Astrocyte (in vitro differentiated cells and primary cell): ENCODE data around the gene PCYT1B. TPM values are rescaled to one million over a fixed set of nuclear protein-coding genes. Genes with fewer than 3 reads are reported as not detected.
A peak's percentile ranks its signal among the peaks of the same experiment; 100 is the strongest.

Experiments
- DNase-seq: peaks from one replicate; pipeline ENCODE4 v3.0.0-alpha.2; 2010; ENCODE audit warnings: low read depth
- FAIRE-seq: peaks from 2 replicates; lab custom pipeline; 2011; peaks lifted over from hg19 to GRCh38; lab: Jason Lieb, UNC
- H2AFZ ChIP-seq: 2 replicates; pipeline ENCODE4 v1.6.0; 2012; ENCODE audit warnings: low read depth, low read length, inconsistent platforms
- H3K27ac ChIP-seq: 2 replicates; pipeline ENCODE4 v1.5.1; 2011; ENCODE audit warnings: low read depth, low read length, inconsistent platforms
- H3K27me3 ChIP-seq: 2 replicates; pipeline ENCODE4 v1.6.0; 2011; ENCODE audit warnings: low read length, inconsistent platforms; ENCODE audit not compliant: insufficient read depth
- H3K36me3 ChIP-seq: 2 replicates; pipeline ENCODE4 v1.5.1; 2011; ENCODE audit warnings: low read length, inconsistent platforms; ENCODE audit not compliant: insufficient read depth
- H3K4me1 ChIP-seq: 2 replicates; pipeline ENCODE4 v1.5.1; 2011; ENCODE audit warnings: low read length, inconsistent platforms; ENCODE audit not compliant: insufficient read depth
- H3K4me2 ChIP-seq: 2 replicates; pipeline ENCODE4 v1.6.0; 2012; ENCODE audit warnings: low read length, inconsistent platforms
- H3K4me3 ChIP-seq: 2 replicates; pipeline ENCODE4 v1.5.1; 2011; ENCODE audit warnings: low read depth, mild to moderate bottlenecking, low read length, inconsistent platforms; ENCODE audit not compliant: insufficient read depth
- H3K79me2 ChIP-seq: 2 replicates; pipeline ENCODE4 v1.6.0; 2012; ENCODE audit warnings: mild to moderate bottlenecking, low read length, inconsistent platforms; ENCODE audit not compliant: insufficient read depth
- H3K9ac ChIP-seq: 2 replicates; pipeline ENCODE4 v1.6.0; 2012; ENCODE audit warnings: mild to moderate bottlenecking, low read length, inconsistent platforms
- H3K9me3 ChIP-seq: 2 replicates; pipeline ENCODE4 v1.5.1; 2012; ENCODE audit warnings: low read depth, mild to moderate bottlenecking, low read length, inconsistent platforms; ENCODE audit not compliant: insufficient read depth
- H4K20me1 ChIP-seq: 2 replicates; pipeline ENCODE4 v1.6.0; 2012; ENCODE audit warnings: low read length, inconsistent platforms; ENCODE audit not compliant: insufficient read depth
- H3K27ac Mint-ChIP-seq: one replicate; pipeline ENCODE4 v1.8.0; 2021; ENCODE audit warnings: mild to moderate bottlenecking, mixed read lengths; ENCODE audit not compliant: unreplicated experiment
- H3K27me3 Mint-ChIP-seq: one replicate; pipeline ENCODE4 v1.8.0; 2021; ENCODE audit warnings: low read depth, mixed read lengths; ENCODE audit not compliant: unreplicated experiment
- H3K36me3 Mint-ChIP-seq: one replicate; pipeline ENCODE4 v1.8.0; 2021; ENCODE audit warnings: low read depth, mixed read lengths; ENCODE audit not compliant: unreplicated experiment
- H3K4me1 Mint-ChIP-seq: one replicate; pipeline ENCODE4 v1.8.0; 2021; ENCODE audit warnings: low read depth, mixed read lengths; ENCODE audit not compliant: unreplicated experiment
- H3K4me3 Mint-ChIP-seq: one replicate; pipeline ENCODE4 v1.8.0; 2021; ENCODE audit warnings: mild to moderate bottlenecking, moderate library complexity, mixed read lengths; ENCODE audit not compliant: unreplicated experiment
- H3K9me3 Mint-ChIP-seq: one replicate; pipeline ENCODE4 v1.8.0; 2021; ENCODE audit warnings: mild to moderate bottlenecking, mixed read lengths; ENCODE audit not compliant: unreplicated experiment
- EZH2 ChIP-seq: IDR thresholded peaks from 2 replicates; pipeline ENCODE4 v1.6.1; 2012; ENCODE audit warnings: mild to moderate bottlenecking, low read length, inconsistent platforms; ENCODE audit not compliant: insufficient read depth
- total RNA-seq: library from RNA; stranded (reverse); gene quantifications from 2 replicates; pipeline ENCODE4 v1.2.1, GENCODE V29; 2021
- TF ChIP-seq, protein P1 (sequence below): IDR thresholded peaks from 2 replicates; pipeline ENCODE4 v1.5.1; 2011; ENCODE audit warnings: low read depth, mild to moderate bottlenecking, inconsistent platforms, low read length, moderate library complexity; ENCODE audit not compliant: insufficient read depth

PCYT1B gene
- total RNA-seq, 1 donor from 2014 or later = 5.6 TPM

DNA sequence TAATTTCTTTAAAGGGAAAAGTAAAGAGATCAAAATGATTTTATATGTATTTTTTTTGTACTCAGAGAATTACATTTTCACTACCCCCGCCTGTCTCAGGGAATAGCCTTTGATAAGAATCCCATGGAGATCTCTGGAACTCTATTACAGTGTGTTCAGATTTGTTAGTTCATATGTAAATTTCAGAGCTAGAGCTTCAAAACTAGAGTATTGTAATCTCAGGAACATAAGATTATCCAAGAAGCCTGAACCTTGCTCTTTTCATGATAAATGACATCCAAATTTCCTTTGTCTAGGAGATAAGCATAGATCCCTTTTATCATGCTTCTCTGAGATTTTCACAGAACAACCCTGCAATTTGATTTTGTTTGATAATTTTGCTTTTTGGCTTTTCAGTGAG is 99.2 kb downstream of the PCYT1B start:
- Histone ChIP-seq H3K4me2 (no peak overlapping the region), H2AFZ (no peak overlapping the region), H3K9me3 (no peaks in the 10 kb centered on the region), H3K79me2 (no peaks in the 10 kb centered on the region), H4K20me1 (no peaks in the 10 kb centered on the region), H3K36me3 (no peaks in the 10 kb centered on the region), H3K27me3 (no peaks in the 10 kb centered on the region), H3K4me3 (no peak overlapping the region), H3K4me1 (no peaks in the 10 kb centered on the region), H3K27ac (no peak overlapping the region), H3K9ac (no peak overlapping the region)
- H3K9me3 Mint-ChIP-seq = no peaks in the 10 kb centered on the region
- H3K4me3 Mint-ChIP-seq = no peak overlapping the region
- FAIRE-seq (peak; percentile 84), DNase-seq (no peak)
- no peak for TF ChIP-seq EZH2
- TF ChIP-seq, protein P1, sequence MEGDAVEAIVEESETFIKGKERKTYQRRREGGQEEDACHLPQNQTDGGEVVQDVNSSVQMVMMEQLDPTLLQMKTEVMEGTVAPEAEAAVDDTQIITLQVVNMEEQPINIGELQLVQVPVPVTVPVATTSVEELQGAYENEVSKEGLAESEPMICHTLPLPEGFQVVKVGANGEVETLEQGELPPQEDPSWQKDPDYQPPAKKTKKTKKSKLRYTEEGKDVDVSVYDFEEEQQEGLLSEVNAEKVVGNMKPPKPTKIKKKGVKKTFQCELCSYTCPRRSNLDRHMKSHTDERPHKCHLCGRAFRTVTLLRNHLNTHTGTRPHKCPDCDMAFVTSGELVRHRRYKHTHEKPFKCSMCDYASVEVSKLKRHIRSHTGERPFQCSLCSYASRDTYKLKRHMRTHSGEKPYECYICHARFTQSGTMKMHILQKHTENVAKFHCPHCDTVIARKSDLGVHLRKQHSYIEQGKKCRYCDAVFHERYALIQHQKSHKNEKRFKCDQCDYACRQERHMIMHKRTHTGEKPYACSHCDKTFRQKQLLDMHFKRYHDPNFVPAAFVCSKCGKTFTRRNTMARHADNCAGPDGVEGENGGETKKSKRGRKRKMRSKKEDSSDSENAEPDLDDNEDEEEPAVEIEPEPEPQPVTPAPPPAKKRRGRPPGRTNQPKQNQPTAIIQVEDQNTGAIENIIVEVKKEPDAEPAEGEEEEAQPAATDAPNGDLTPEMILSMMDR = no peak
- H3K36me3 Mint-ChIP-seq = no peaks in the 10 kb centered on the region
- no peak overlapping the region for H3K27ac Mint-ChIP-seq
- no peaks in the 10 kb centered on the region for H3K27me3 Mint-ChIP-seq
- no peaks in the 10 kb centered on the region for H3K4me1 Mint-ChIP-seq

DNA sequence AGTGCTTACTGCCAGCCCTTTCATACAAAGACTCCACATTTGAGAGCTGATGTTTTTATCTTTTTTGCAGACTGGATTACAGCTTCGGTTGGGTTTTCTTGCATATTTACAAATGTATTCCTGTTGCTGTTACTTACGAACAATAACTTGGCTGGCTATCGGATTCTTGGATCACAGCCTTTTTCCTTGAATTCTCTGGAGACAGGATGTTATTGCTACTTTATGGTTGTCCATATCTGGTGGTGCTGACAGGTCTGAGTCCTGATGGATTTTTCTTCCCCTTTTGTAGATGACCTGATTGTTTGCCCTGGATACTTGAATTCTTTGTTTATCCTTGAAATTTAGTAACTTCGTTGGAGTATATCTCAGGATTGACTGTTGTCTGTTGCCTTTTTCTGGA is 104.4 kb downstream of the PCYT1B start:
- FAIRE-seq (peak; percentile 93), DNase-seq (no peak)
- H2AFZ ChIP-seq = no peak overlapping the region
- H3K79me2 ChIP-seq = no peaks in the 10 kb centered on the region
- Mint-ChIP-seq H3K27me3 (no peaks in the 10 kb centered on the region), H3K9me3 (no peaks in the 10 kb centered on the region), H3K4me3 (no peak overlapping the region), H3K36me3 (peaks cover 5% of the 10 kb centered on the region), H3K4me1 (no peaks in the 10 kb centered on the region), H3K27ac (no peak overlapping the region)
- H3K4me3 ChIP-seq = no peak overlapping the region
- no peaks in the 10 kb centered on the region for H3K9me3 ChIP-seq
- H3K4me1 ChIP-seq = no peaks in the 10 kb centered on the region
- no peaks in the 10 kb centered on the region for H3K36me3 ChIP-seq
- H3K27me3 ChIP-seq = no peaks in the 10 kb centered on the region
- H3K9ac ChIP-seq = no peak overlapping the region
- H4K20me1 ChIP-seq = no peaks in the 10 kb centered on the region
- TF ChIP-seq, protein P1 = no peak
- H3K4me2 ChIP-seq = no peak overlapping the region
- no peak overlapping the region for H3K27ac ChIP-seq

DNA sequence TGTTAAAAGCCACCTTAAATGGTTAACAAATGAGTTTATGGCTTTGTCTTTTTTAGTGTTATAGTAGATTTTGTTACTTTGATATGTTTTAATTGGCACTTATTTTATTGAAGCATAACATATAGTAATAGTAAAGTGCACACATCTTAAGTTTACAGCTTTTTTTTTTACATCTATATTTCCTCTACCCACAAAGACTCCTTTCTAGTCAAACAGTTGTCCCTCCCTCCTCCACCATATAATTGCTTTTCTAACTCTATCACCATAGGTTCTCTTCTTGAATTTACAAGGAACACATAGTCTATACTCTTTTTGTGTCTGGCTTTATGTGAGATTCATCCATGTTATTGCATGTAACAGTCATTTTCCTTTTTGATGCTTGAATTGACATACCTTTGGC is 110.6 kb downstream of the PCYT1B start:
- Histone ChIP-seq H2AFZ (no peak overlapping the region), H4K20me1 (no peaks in the 10 kb centered on the region), H3K79me2 (no peaks in the 10 kb centered on the region), H3K36me3 (no peaks in the 10 kb centered on the region), H3K4me3 (no peak overlapping the region), H3K4me2 (no peak overlapping the region), H3K9me3 (no peaks in the 10 kb centered on the region), H3K27ac (no peak overlapping the region), H3K4me1 (no peaks in the 10 kb centered on the region), H3K9ac (no peak overlapping the region), H3K27me3 (no peaks in the 10 kb centered on the region)
- Mint-ChIP-seq H3K27ac (no peak overlapping the region), H3K4me3 (no peak overlapping the region), H3K4me1 (no peaks in the 10 kb centered on the region), H3K36me3 (peaks cover 5% of the 10 kb centered on the region), H3K27me3 (no peaks in the 10 kb centered on the region), H3K9me3 (no peaks in the 10 kb centered on the region)
- no peak for FAIRE-seq
- DNase-seq = no peak
- no peak for TF ChIP-seq EZH2
- TF ChIP-seq, protein P1 = no peak
